Neural progenitor cell (in vitro differentiated cells): ENCODE measurements around the gene CDK17.
"Not testable (repeated sequence)": the region's sequence is repeated elsewhere in the genome, so short reads cannot be mapped to it uniquely, and the experiment has no call there.

Source experiments
- EZH2phosphoT487 ChIP-seq: fragments of 200-600 bp; sonication (generic); IDR thresholded peaks from 2 replicates; pipeline ENCODE4 v1.6.1; 2017; ENCODE audit warnings: antibody characterized with exemption
- TF ChIP-seq, protein P1 (sequence below): fragments of 200-600 bp; sonication (generic); IDR thresholded peaks from 2 replicates; pipeline ENCODE4 v1.5.1; 2017; ENCODE audit warnings: antibody characterized with exemption, mild to moderate bottlenecking

GRCh38 chr12:96407429-96408097 lies 7.3 kb upstream of the CDK17 start:
- TF ChIP-seq, protein P1, sequence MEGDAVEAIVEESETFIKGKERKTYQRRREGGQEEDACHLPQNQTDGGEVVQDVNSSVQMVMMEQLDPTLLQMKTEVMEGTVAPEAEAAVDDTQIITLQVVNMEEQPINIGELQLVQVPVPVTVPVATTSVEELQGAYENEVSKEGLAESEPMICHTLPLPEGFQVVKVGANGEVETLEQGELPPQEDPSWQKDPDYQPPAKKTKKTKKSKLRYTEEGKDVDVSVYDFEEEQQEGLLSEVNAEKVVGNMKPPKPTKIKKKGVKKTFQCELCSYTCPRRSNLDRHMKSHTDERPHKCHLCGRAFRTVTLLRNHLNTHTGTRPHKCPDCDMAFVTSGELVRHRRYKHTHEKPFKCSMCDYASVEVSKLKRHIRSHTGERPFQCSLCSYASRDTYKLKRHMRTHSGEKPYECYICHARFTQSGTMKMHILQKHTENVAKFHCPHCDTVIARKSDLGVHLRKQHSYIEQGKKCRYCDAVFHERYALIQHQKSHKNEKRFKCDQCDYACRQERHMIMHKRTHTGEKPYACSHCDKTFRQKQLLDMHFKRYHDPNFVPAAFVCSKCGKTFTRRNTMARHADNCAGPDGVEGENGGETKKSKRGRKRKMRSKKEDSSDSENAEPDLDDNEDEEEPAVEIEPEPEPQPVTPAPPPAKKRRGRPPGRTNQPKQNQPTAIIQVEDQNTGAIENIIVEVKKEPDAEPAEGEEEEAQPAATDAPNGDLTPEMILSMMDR: not testable (repeated sequence)
- TF ChIP-seq EZH2phosphoT487: not testable (repeated sequence)
